ENCODE results near the gene C11orf97.
"Not testable (repeated sequence)": the region's sequence is repeated elsewhere in the genome, so short reads cannot be mapped to it uniquely, and the experiment has no call there.

The C11orf97 gene

DNA sequence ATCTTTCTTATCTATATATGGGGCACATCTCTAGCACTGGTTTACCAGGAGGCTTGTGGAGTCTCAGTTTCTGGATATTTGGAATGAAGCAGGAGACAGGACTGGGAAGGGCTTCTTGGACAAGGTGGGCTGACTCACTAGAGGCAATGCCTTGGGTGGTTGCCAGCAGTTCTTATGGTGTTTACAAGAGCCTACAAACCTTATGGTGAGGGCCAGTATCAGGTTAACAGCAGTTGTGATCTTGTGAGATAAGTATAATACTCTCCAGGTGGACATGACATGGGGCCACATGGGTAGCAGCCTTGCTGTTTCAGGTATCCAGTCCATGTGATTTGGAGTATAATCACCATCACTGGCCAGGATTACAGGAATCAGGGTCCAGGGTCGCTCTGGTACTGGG, 41.7 kb downstream of the C11orf97 start:
- in situ Hi-C loops (cut with MboI; ENCODE audit: low pct_unique_long_range_greater_than_20kb, low sequenced_read_pairs, unreplicated experiment), result no loop called here
- no peak for DNase-seq (ENCODE audit: low spot score)
- TF ChIP-seq, protein P1, sequence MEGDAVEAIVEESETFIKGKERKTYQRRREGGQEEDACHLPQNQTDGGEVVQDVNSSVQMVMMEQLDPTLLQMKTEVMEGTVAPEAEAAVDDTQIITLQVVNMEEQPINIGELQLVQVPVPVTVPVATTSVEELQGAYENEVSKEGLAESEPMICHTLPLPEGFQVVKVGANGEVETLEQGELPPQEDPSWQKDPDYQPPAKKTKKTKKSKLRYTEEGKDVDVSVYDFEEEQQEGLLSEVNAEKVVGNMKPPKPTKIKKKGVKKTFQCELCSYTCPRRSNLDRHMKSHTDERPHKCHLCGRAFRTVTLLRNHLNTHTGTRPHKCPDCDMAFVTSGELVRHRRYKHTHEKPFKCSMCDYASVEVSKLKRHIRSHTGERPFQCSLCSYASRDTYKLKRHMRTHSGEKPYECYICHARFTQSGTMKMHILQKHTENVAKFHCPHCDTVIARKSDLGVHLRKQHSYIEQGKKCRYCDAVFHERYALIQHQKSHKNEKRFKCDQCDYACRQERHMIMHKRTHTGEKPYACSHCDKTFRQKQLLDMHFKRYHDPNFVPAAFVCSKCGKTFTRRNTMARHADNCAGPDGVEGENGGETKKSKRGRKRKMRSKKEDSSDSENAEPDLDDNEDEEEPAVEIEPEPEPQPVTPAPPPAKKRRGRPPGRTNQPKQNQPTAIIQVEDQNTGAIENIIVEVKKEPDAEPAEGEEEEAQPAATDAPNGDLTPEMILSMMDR (IDR thresholded peaks at IDR 0.05; ENCODE audit: extremely low read depth, insufficient read depth, missing control alignments), result no peak

DNA sequence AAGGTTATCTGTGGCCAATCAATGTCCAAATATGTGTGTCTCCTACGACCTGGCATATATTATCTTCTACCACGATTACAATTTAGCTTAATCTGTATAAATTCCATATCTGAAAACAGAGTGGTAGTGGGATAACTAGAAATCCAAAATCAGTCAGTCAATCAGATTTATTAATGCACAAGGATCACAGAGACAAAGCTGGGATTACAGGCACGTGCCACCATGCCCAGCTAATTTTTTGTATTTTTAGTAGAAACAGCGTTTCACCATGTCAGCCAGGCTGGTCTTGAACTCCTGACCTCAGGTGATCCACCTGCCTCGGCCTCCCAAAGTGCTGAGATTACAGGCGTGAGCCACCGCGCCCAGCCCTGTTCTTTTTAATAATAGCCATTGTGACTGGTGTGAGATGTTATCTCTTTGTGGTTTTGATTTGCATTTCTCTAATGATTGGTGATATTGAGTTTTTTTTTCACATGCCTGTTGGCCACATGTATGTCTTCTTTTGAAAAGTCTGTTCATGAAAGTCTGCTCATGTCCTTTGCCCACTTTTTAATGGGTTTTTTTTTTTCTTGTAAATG, 43.6 kb downstream of the C11orf97 start:
- in situ Hi-C loops (cut with MboI; ENCODE audit: low pct_unique_long_range_greater_than_20kb, low sequenced_read_pairs, unreplicated experiment); DNase-seq (ENCODE audit: low spot score): not testable (repeated sequence)

DNA sequence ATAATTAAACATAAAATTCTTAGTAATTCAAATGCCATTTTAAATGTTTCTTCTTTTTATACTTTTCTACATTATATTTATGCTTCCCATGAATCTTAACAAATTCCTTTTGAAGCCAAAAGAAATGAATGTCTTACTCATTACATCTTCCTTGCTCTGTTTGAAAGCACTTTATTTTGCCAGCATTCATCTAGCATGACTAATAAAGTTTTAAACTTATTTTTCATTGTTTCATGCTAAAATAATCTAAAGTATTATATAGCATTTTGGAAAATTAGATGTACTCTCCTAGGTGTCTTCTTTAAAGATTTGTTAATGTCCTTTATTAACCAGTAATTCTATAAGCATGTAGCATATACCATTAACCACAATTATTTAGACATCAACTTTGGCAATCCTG, 45.2 kb downstream of the C11orf97 start:
- in situ Hi-C loops (cut with MboI; ENCODE audit: low pct_unique_long_range_greater_than_20kb, low sequenced_read_pairs, unreplicated experiment), result no loop called here
- DNase-seq (ENCODE audit: low spot score), result no peak
- TF ChIP-seq, protein P1 (IDR thresholded peaks at IDR 0.05; ENCODE audit: extremely low read depth, insufficient read depth, missing control alignments), result no peak

DNA sequence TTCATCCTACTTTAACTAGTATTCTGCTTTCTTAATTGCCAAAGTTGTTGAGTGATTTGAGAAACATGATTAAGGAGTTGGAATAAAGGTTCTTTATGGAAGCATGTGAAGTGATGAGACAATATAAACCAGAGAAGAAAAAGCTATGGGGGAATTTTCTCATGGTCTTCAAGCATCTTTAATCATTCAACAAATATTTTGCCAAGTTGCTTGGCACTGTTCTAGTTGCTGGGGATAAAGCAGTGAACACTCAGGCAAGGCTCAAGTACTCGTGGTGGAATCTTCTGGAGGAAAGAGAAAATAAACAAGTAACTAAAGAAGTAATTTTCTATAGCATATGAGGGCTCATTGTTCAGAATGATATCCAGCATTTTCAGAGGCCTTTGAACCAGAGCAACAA, 45.7 kb downstream of the C11orf97 start:
- TF ChIP-seq, protein P1 (IDR thresholded peaks at IDR 0.05; ENCODE audit: extremely low read depth, insufficient read depth, missing control alignments), result no peak
- in situ Hi-C loops (cut with MboI; ENCODE audit: low pct_unique_long_range_greater_than_20kb, low sequenced_read_pairs, unreplicated experiment), result no loop called here
- DNase-seq (ENCODE audit: low spot score), result no peak

DNA sequence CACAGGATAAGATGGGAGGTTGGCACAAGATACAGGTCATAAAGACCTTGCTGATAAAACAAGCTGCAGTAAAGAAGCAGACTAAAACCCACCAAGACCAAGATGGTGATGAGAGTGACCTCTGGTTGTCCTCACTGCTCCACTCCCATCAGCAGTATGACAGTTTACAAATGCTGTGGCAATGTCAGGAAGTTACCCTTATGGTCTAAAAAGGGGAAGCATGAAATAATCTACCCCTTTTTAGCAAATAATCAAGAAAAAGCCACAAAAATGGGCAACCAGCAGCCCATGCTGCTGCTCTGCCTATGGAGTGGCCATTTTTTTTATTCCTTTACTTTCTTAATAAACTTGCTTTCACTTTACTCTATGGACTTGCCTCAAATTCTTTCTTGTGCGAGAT, 46.2 kb downstream of the C11orf97 start:
- TF ChIP-seq, protein P1 (IDR thresholded peaks at IDR 0.05; ENCODE audit: extremely low read depth, insufficient read depth, missing control alignments), result no peak
- no peak for DNase-seq (ENCODE audit: low spot score)
- in situ Hi-C loops (cut with MboI; ENCODE audit: low pct_unique_long_range_greater_than_20kb, low sequenced_read_pairs, unreplicated experiment), result no loop called here

DNA sequence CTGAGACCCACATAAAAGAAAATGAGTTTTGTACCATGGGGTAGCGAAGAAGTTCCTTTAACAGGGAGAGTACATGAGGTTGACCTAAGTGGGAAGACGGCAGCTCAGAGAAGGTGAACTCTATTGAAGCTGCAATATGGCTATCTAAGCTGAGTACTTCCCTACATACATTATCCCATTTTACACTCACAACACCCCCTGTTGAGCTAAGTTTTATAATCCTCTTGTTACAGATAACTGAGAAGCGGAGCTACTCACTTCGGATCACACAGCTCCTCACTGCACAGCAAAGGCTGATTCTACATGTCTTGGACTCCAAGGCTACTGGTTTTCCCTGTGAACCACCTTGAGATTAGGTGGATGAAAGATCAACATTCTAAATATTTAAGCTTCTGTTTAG, 46.7 kb downstream of the C11orf97 start:
- in situ Hi-C loops (cut with MboI; ENCODE audit: low pct_unique_long_range_greater_than_20kb, low sequenced_read_pairs, unreplicated experiment), result no loop called here
- no peak for DNase-seq (ENCODE audit: low spot score)

DNA sequence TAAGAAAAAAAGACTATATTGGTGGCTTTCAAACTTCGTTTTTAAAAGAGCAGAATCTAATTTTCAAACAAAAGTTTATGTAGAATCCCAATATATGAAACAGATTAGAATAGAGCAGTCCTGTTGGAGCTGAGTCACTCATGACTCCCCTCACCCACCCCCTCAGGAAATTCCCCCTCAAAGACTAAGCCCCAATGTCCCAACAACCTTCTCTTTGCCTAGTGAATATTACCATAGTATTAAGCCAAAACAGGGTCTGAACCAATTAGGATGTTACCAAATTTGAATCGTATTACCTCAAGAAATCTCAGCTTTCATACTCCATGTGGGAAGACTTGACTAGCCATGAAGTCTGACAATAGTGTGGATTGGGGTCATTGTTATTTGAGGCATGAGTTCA, 47.1 kb downstream of the C11orf97 start:
- DNase-seq (ENCODE audit: low spot score), result no peak
- in situ Hi-C loops (cut with MboI; ENCODE audit: low pct_unique_long_range_greater_than_20kb, low sequenced_read_pairs, unreplicated experiment), result no loop called here
- TF ChIP-seq, protein P1 (IDR thresholded peaks at IDR 0.05; ENCODE audit: extremely low read depth, insufficient read depth, missing control alignments), result no peak

More for the DNA sequence above, 46.7 kb downstream of the C11orf97 start:
- TF ChIP-seq, protein P1 (IDR thresholded peaks at IDR 0.05; ENCODE audit: extremely low read depth, insufficient read depth, missing control alignments), result no peak

Data from GM13977 (cell line).